ENCODE measurements around the gene CKMT1B. TPM values are rescaled to one million over a fixed set of nuclear protein-coding genes. Genes with fewer than 3 reads are reported as not detected.
"Not testable (repeated sequence)": the region's sequence is repeated elsewhere in the genome, so short reads cannot be mapped to it uniquely, and the experiment has no call there.

CKMT1B gene
- not detected for total RNA-seq
- long read RNA-seq = 0 reads

DNA sequence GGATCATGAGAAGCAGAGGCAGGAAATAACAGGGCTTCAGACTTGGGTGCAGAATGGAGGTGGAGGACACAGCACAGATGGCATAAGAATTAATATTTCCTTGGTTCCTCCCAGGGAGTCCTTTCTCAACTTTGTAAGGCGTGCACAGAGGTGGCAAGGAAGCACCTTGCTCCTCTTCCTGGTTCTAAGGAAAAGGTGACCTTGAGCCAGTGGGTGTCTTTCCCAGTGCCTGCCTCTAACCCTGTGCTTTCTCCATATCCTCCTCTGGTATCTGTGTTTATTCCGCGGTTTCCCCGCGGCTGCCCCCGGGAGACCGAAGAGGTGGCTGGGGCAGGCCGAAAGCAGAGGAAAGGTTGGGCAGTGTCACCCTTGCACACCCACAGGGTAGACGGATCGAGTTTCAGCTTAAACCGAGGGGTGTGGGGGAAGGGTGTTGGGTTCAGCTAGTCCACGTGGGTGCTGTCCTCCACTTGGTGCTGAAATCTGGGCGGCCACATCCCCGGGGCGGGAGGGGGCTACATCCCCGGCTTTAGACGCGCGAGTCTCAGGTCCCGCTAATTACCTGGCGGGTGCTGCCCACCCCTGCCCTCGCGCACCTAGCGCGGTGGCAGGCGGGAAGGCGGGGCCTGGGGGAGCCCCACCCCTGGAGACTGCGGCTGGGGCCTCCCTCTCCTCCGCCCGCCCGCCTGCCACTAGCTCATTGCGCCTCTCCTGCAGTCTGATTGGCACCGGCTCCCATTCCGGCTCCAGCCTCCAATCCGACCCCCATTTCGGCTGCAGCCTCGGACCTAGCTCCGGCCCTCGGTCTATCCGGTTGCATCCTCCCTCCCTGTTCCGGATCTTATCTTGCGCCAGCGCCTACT lies at the start of gene CKMT1B:
TSS of gene CKMT1B (plus strand) at position 700 of the 863 bp plus-strand sequence. CDS start 192 bp downstream, outside the sequence.
- H3K27me3 ChIP-seq (ENCODE audit: low read depth); H3K4me3 ChIP-seq; intact Hi-C loops (cut with micrococcal nuclease): not testable (repeated sequence)

DNA sequence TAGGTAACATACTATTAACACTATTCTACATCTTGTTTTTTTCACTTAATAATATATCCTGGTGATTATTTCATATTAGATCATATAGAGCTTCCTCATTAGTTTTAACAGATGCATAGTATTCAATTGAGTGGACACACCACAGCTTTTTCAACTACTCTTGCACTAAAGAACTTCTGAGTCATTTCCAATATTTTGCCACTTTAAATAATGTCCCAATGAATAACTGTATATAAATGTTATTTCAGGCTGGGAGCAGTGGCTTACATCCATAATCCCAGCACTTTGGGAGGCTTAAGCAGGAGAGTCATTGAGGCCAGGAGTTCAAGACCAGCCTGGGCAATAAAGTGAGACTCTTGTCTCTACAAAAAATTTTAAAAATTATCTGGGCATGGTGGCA lies 49.6 kb upstream of the CKMT1B start:
- no peak for DNase-seq
- Histone ChIP-seq H3K4me1 (no peaks in the 10 kb centered on the region), H3K36me3 (peaks cover 14% of the 10 kb centered on the region), H3K4me3 (no peak overlapping the region), H3K27ac (replicated peaks) (no peak overlapping the region), H3K27me3 (ENCODE audit: low read depth) (no peaks in the 10 kb centered on the region), H3K9me3 (replicated peaks) (peaks cover 8% of the 10 kb centered on the region)
- TF ChIP-seq, protein P1, sequence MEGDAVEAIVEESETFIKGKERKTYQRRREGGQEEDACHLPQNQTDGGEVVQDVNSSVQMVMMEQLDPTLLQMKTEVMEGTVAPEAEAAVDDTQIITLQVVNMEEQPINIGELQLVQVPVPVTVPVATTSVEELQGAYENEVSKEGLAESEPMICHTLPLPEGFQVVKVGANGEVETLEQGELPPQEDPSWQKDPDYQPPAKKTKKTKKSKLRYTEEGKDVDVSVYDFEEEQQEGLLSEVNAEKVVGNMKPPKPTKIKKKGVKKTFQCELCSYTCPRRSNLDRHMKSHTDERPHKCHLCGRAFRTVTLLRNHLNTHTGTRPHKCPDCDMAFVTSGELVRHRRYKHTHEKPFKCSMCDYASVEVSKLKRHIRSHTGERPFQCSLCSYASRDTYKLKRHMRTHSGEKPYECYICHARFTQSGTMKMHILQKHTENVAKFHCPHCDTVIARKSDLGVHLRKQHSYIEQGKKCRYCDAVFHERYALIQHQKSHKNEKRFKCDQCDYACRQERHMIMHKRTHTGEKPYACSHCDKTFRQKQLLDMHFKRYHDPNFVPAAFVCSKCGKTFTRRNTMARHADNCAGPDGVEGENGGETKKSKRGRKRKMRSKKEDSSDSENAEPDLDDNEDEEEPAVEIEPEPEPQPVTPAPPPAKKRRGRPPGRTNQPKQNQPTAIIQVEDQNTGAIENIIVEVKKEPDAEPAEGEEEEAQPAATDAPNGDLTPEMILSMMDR (IDR thresholded peaks at IDR 0.05; ENCODE audit: borderline replicate concordance) = no peak
- intact Hi-C loops (cut with micrococcal nuclease) = no loop called here

More for the DNA sequence above, at the start of gene CKMT1B:
- H3K9me3 ChIP-seq (replicated peaks); H3K27ac ChIP-seq (replicated peaks); DNase-seq; H3K4me1 ChIP-seq; H3K36me3 ChIP-seq: not testable (repeated sequence)

DNA sequence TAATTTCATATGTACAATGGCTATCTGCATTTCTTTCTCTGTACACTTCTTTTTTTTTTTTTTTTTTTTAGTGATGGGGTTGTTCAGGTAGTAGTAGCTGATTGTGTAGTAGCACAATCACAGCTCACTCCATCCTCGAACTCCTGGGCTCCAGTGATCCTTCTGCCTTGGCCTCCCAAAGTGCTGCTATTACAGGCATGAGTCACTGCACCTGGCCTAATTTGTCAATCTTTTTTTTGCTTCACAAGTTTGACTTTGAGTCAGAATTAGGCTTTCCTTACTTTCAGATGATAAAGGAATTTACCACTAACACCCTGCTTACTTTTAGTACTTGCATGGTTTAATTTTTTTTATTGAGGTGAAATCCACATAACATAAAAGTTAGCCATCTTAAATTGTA lies 48.4 kb upstream of the CKMT1B start:
- Histone ChIP-seq H3K9me3 (replicated peaks) (peaks cover 8% of the 10 kb centered on the region), H3K27ac (replicated peaks) (no peak overlapping the region), H3K36me3 (peaks cover 18% of the 10 kb centered on the region), H3K4me1 (no peaks in the 10 kb centered on the region), H3K4me3 (no peak overlapping the region), H3K27me3 (ENCODE audit: low read depth) (no peaks in the 10 kb centered on the region)
- intact Hi-C loops (cut with micrococcal nuclease) = no loop called here
- TF ChIP-seq, protein P1 (IDR thresholded peaks at IDR 0.05; ENCODE audit: borderline replicate concordance) = no peak
- no peak for DNase-seq

DNA sequence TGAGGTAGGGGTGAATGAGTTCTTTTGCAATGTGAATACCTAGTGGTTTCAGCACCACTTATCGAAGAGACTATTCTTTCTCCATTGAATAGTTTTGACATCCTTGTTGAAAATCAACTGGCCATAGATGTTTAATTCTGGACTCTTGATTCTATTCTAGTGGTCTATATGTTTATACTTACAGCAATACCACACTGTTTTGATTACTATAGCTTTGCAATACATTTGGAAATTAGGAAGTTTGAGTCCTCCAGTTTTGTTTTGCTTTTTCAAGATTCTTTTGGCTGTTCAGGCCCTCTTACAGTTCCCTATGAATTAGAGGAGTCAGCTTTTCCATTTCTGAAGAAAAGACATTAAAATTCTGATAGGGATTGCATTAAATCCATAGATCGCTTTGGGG lies 46.3 kb upstream of the CKMT1B start:
- peaks cover 8% of the 10 kb centered on the region for H3K9me3 ChIP-seq (replicated peaks)
- H3K27ac ChIP-seq (replicated peaks) = no peak overlapping the region
- H3K36me3 ChIP-seq = peaks cover 18% of the 10 kb centered on the region
- intact Hi-C loops (cut with micrococcal nuclease) = no loop called here
- no peak for DNase-seq
- TF ChIP-seq, protein P1 (IDR thresholded peaks at IDR 0.05; ENCODE audit: borderline replicate concordance) = no peak
- H3K4me1 ChIP-seq = no peaks in the 10 kb centered on the region
- no peak overlapping the region for H3K4me3 ChIP-seq
- H3K27me3 ChIP-seq (ENCODE audit: low read depth) = no peaks in the 10 kb centered on the region

DNA sequence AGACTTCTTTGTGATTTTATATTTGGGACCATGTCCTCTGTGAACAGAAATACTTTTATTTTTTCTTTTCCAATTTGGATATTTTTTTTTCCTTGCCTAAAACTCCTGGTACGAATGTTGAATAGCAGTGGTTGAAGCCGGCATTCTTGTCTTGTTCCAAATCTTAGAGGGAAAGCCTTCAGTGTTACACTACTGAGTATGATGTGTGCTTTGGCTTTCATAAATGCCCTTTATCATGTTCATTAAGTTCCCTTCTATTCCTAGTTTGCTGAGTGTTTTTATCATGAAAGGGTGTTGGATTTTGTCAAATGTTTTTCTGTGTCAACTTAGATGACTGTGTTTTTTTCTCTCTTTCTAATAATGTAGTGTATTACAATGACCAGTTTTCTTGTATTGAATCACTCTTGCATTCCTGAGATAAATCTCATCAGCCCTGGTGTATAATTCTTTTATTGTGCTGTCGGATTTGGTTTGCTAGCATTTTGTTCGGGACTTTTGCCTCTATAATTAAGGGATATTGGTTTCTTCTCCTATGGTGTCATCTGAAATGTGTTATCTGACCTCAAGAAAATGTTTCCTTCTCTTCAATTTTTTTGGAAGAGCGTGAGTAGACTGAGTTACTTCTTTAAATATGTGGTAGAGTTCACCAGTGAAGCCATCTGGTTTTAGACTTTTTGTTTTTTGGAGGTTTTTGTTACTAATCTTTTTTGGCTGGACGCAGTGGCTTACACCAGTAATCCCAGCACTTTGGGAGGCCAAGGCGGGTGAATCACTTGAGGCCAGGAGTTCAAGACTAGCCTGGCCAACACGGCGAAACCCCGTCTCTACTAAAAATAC lies 43.1 kb upstream of the CKMT1B start:
- no peak overlapping the region for H3K27ac ChIP-seq (replicated peaks)
- H3K4me3 ChIP-seq = no peak overlapping the region
- TF ChIP-seq, protein P1 (IDR thresholded peaks at IDR 0.05; ENCODE audit: borderline replicate concordance) = no peak
- H3K4me1 ChIP-seq = no peaks in the 10 kb centered on the region
- intact Hi-C loops (cut with micrococcal nuclease) = no loop called here
- H3K27me3 ChIP-seq (ENCODE audit: low read depth) = no peaks in the 10 kb centered on the region
- peaks cover 8% of the 10 kb centered on the region for H3K9me3 ChIP-seq (replicated peaks)
- H3K36me3 ChIP-seq = peaks cover 24% of the 10 kb centered on the region
- no peak for DNase-seq

Measured in left ventricle myocardium inferior (tissue), 1 donor.